Fibroblast of pulmonary artery (primary cell): ENCODE data around the gene PPM1F.
"Not testable (repeated sequence)": the region's sequence is repeated elsewhere in the genome, so short reads cannot be mapped to it uniquely, and the experiment has no call there.

ENCODE experiments used
- DNase-seq: peaks from one replicate; pipeline ENCODE4 v3.0.0-alpha.2; 2010; ENCODE audit warnings: low read depth
- H3K4me3 ChIP-seq: replicated peaks from 2 replicates; pipeline ENCODE4 v1.5.1; 2011; ENCODE audit warnings: low read depth, mild to moderate bottlenecking, control low read depth, low read length, moderate library complexity
- TF ChIP-seq, protein P1 (sequence below): IDR thresholded peaks from 2 replicates; pipeline ENCODE4 v1.5.1; 2011; ENCODE audit warnings: mild to moderate bottlenecking, control low read depth, low read length, inconsistent platforms; ENCODE audit errors: missing control alignments

PPM1F gene

DNA sequence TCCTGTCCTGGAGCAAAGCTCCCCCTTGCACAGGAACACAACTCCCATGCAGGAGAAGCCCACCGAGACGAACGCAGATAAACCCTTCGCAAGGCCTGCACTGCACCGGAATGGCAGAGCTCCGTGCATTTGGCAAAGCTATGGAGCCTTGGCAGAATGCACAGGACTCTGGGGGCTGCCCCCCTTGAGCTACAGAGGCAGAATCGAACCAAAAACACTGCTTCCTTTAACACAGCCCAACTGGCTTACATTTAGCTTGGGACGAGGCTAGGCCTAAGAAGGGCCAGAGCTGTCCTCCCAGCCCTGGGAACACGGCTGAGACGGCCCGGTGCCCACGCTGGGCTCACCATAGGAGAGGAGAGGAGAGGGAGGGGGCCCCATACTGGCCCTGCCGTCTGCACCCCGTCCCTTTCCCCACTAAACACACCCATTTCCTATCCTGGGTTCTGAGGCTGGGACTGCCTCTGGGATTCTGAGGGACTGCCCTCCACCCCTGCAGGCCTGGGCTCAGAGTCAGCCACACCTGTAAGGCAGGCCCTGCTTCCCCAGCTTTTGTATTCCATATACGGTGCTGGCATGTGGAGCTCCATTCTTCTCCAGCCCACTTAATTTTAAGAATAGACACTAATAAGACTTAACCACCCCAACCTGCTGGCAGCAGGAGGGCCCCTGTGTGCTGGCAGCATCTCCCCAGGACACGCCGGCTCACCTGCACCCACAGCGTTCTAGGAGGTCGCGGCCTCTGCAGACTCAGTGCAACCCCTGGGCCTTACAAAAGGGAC lies 32.9 kb downstream of the PPM1F start:
- no peak for DNase-seq
- no peak overlapping the region for H3K4me3 ChIP-seq
- TF ChIP-seq, protein P1, sequence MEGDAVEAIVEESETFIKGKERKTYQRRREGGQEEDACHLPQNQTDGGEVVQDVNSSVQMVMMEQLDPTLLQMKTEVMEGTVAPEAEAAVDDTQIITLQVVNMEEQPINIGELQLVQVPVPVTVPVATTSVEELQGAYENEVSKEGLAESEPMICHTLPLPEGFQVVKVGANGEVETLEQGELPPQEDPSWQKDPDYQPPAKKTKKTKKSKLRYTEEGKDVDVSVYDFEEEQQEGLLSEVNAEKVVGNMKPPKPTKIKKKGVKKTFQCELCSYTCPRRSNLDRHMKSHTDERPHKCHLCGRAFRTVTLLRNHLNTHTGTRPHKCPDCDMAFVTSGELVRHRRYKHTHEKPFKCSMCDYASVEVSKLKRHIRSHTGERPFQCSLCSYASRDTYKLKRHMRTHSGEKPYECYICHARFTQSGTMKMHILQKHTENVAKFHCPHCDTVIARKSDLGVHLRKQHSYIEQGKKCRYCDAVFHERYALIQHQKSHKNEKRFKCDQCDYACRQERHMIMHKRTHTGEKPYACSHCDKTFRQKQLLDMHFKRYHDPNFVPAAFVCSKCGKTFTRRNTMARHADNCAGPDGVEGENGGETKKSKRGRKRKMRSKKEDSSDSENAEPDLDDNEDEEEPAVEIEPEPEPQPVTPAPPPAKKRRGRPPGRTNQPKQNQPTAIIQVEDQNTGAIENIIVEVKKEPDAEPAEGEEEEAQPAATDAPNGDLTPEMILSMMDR = no peak

DNA sequence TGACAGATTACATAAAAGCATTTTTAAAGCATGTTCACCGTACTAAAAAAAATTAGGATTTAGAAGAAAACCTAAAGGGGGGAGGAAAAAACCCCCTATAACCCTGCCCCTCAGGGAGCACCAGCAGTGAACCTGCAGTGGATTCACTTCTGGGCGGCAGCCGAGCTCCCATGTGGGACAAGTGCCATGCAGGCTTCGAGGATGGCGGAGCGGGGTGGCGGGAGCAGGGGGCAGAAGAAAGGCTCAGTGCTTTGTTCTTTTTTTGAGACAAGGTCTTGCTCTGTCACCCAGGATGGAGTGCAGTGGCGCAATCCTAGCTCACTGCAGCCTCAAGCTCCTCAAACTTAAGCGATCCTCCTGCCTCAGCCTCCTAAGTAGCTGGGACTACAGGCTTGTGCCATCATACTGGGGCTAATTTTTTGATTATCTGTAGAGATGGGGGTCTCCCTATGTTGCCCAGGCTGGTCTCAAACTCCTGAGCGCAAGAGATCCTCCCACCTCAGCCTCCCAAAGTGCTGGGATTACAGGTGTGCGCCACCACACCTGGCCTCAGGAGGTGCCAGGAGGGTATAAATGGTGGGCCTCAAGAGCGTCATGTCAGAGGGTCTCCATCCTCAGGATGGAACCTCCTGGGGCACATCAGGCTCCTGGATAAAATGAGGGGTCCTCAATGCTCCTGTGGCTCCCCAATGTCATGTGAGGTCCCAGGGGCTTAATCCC lies 34.0 kb downstream of the PPM1F start:
- no peak for DNase-seq
- no peak overlapping the region for H3K4me3 ChIP-seq
- TF ChIP-seq, protein P1 = no peak

DNA sequence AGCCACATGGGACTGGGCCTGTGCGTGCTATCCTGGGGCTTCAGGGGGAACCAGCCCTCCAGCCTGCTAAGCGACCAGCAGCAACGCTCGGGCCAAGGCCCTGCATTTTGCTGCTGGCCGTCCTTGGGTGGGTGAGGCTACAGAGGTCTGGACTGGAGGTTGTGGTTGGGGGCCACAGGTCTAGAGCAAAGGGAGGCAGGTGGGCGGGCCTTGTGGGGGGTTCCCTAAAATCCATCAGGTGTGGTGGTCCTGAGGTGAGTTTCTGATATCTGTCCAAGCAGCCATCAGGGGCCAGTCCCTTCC lies 34.7 kb downstream of the PPM1F start:
- DNase-seq = no peak
- H3K4me3 ChIP-seq = no peak overlapping the region
- TF ChIP-seq, protein P1 = no peak

DNA sequence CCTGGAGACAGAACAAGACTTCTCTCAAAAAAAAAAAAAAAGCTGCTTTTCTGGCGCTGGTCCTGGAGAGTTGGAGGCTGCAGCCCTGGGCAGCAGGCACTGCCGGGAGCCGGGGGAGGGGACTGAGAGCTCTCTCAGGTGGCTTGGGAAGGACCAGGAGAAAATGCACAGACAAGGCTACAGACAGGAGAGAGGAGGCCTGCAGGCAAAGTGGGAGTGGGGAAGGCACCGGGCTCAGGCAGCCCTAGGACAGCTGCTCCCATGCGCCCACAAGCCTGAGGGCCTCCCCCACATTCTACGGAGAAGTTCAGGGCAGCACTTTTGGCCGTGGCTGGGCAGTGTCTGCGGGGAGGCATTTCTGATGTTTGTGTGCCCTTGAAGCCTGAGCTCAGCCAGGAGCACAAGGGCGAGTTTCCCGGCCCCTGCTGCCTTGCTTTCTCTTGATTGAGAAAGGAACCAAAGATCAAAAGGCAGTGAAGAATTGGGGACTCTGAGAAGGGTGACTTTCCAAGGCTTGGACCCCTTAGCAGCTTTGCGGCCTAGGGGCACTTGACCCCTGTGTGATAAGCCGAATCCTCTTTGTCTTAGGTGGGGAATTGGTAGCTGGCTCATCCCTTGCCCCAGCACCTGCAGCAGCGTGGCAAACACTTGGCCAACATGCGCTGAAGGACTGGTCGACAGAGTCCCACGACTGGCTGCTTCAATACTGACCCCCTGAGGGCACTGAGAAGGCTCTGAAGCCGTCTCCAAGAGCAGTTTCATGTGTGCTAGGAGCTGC lies 35.3 kb downstream of the PPM1F start:
- DNase-seq = peak; percentile 37
- no peak overlapping the region for H3K4me3 ChIP-seq
- TF ChIP-seq, protein P1 = no peak

DNA sequence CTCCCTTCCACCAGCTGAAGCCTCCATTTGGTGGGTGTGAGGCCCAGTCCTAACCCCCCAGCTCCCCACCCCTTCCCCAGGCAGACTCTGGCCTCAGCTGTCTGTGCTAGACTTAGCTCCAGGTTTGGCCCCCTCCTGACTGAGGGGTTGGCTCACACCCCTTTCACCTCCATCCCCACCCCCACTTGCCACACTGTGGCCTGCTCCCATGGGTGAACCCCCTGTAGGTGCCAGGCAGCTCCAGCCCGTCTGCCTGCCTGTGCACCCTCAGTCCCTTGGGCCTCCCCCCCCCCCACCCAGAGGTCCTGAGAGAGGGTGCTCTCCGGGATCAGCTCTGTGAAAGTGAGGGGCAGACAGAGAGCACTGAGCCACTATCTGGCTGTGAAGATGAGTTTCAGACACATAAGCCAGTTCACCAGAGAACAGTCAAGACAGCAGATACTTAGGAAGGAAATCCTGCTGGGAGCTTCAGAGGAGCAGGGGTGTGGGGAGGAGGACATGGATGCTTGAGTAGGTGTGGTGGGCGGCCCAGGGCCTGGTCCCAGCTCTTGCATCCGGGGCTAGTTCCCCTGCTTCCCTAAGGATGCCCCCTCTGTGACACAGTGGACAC lies 36.2 kb downstream of the PPM1F start:
- DNase-seq = no peak
- H3K4me3 ChIP-seq = no peak overlapping the region
- TF ChIP-seq, protein P1 = no peak

DNA sequence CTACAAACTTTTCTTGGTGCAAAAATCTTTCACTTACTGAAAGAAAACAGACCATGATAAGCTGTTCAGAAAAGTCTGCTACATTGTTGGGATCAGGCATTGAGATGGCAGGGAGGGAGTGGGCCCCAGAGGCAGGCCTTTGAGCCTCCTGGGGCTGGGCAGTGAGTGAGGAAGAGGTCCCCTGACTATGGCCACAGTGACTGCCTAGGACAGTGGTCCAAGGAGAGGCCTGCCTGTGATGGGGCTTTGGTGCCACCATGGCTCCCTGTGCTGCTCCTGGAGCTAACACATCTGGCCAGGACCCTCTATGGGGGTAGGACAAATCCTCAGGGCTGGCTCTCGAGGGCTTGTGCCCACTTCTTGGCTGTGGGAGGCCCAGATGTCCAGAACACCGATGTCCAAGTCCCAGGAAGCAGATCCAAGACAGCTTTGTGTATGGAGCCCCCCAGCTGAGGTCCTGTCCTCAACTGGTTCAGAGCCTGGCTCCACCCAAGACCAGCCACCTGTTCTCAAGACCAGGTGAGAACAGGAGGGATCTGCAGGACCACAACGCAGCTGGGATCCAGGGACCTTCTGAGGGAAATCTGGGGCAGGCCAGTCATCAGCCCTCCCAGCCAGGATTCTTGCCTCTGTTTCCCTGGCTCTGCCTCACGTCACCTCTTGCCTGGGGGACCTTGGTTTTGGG lies 36.9 kb downstream of the PPM1F start:
- TF ChIP-seq, protein P1 = no peak
- DNase-seq = no peak
- H3K4me3 ChIP-seq = no peak overlapping the region

DNA sequence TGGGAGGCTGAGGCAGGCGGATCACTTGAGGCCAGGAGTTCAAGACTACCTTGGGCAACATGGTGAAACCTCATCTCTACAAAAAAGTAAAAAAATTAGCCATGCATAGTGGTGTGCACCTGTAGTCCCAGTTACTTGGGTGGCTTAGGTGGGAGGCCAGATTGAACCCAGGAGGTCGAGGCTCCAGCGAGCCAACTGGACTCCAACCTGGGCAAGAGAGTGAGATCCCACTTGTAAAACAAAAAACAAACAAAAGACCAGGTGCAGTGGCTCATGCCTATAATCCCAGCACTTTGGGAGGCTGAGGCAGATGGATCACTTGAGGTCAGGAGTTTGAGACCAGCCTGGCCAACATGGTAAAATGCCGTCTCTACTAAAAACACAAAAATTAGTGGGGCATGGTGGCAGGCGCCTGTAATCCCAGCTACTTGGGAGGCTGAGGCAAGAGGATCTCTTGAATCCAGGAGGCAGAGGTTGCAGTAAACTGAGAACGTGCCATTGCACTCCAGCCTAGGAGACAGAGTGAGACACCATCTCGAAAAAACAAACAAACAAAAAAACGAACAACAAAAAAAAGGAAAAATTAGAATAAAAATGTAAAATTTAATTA lies 38.5 kb downstream of the PPM1F start:
- not testable (repeated sequence) for H3K4me3 ChIP-seq, DNase-seq

DNA sequence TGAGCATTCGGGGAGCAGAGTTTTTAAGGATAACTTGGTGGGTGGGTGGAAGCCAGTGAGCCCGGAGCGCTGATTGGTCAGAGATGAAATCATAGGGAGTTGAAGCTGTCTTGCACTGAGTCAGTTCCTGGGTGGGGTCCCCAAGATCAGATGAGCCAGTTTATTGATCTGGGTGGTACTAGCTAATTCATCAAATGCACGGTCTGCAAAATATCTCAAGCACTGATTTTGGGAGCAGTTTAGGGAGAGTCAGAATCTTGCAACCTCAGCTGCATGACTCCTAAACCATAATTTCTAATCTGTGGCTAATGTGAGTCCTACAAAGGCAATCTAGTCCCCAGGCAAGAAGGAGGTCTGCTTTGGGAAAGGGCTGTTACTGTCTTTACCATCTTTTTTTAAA lies 42.3 kb downstream of the PPM1F start:
- DNase-seq, H3K4me3 ChIP-seq: not testable (repeated sequence)
